ENCODE data around the gene GPR3. TPM values are rescaled to one million over a fixed set of nuclear protein-coding genes. Genes with fewer than 3 reads are reported as not detected.

GPR3 gene
- total and polyA plus RNA-seq, 2 of the 13 experiments (the other 11 are each of a cell fraction or from before 2014, with no cell fraction given), result 1.00 to 2.6 TPM

DNA sequence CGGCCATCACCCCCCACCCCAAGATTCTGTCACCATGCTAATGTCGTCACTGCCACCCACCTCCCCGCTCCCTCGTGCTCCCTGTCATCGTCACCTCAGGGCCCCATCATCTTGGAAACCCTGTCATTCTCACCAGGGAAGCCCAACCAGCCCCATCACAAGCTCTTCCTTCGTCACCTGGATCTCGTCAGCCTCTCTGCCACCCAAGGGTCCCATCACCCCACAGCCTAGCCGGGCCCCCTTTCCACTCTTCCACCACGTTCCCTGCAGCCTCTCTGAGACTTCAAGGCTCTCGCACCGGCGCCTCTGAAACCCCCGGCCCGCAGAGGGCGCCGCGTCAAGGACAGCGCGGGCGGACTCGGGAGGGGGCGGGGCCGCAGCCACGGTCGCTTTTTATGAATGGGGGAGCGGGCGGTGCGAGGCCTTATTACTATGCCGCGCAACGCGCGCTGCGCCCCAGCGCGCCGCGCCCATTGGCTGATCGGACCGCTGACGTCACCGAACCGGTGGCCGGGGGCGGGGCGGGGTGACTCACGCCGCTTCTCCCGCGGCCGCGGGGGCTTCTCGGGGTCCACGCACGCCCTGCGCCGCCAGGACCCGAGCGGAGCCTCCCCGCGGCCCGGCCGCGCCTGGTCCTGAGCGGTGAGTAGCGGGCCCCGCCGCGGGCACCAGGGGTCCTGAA lies at the start of gene GPR3 (continued):
- TF ChIP-seq NR2F6 (IDR thresholded peaks at IDR 0.05) (no peak), NR2F6 (CRISPR knock-in tag; IDR thresholded peaks at IDR 0.05) (0 out of 2 replicates have a peak, but pooled peaks have one; percentile 10), HOXA3 (CRISPR knock-in tag; IDR thresholded peaks at IDR 0.05) (peak; percentile 87), ARNTL (CRISPR knock-in tag; IDR thresholded peaks at IDR 0.05) (0 out of 2 replicates have a peak, but pooled peaks have one; percentile 3), LCORL (IDR thresholded peaks at IDR 0.05) (no peak), LCORL (CRISPR knock-in tag; IDR thresholded peaks at IDR 0.05) (peak; percentile 47; the same call in 1 of the 2 replicates), PHF8 (CRISPR knock-in tag; IDR thresholded peaks at IDR 0.05) (0 out of 2 replicates have a peak, but pooled peaks have one; percentile 4), PCBP2 (optimal IDR thresholded peaks at IDR 0.05; ENCODE audit: low read depth, low read length, poor library complexity, severe bottlenecking) (no peak), MATR3 (CRISPR knock-in tag; IDR thresholded peaks at IDR 0.05) (no peak), ZNF788 (CRISPR knock-in tag; IDR thresholded peaks at IDR 0.05; ENCODE audit: borderline replicate concordance) (peak; percentile 28; the same call in 1 of the 2 replicates), ZNF12 (CRISPR knock-in tag; IDR thresholded peaks at IDR 0.05) (0 out of 2 replicates have a peak, but pooled peaks have one; percentile 20), ZNF644 (CRISPR knock-in tag; IDR thresholded peaks at IDR 0.05; ENCODE audit: low read depth) (no peak), ZBTB42 (CRISPR knock-in tag; IDR thresholded peaks at IDR 0.05) (no peak), PHF21A (CRISPR knock-in tag; IDR thresholded peaks at IDR 0.05) (peak; percentile 65), ELF3 (CRISPR knock-in tag; IDR thresholded peaks at IDR 0.05) (peak; percentile 20; the same call in 1 of the 2 replicates), ZNF777 (CRISPR knock-in tag; IDR thresholded peaks at IDR 0.05) (0 out of 2 replicates have a peak, but pooled peaks have one; percentile 16), CBX1 (IDR thresholded peaks at IDR 0.05; ENCODE audit: low read depth) (no peak)
- TF ChIP-seq, protein P1, sequence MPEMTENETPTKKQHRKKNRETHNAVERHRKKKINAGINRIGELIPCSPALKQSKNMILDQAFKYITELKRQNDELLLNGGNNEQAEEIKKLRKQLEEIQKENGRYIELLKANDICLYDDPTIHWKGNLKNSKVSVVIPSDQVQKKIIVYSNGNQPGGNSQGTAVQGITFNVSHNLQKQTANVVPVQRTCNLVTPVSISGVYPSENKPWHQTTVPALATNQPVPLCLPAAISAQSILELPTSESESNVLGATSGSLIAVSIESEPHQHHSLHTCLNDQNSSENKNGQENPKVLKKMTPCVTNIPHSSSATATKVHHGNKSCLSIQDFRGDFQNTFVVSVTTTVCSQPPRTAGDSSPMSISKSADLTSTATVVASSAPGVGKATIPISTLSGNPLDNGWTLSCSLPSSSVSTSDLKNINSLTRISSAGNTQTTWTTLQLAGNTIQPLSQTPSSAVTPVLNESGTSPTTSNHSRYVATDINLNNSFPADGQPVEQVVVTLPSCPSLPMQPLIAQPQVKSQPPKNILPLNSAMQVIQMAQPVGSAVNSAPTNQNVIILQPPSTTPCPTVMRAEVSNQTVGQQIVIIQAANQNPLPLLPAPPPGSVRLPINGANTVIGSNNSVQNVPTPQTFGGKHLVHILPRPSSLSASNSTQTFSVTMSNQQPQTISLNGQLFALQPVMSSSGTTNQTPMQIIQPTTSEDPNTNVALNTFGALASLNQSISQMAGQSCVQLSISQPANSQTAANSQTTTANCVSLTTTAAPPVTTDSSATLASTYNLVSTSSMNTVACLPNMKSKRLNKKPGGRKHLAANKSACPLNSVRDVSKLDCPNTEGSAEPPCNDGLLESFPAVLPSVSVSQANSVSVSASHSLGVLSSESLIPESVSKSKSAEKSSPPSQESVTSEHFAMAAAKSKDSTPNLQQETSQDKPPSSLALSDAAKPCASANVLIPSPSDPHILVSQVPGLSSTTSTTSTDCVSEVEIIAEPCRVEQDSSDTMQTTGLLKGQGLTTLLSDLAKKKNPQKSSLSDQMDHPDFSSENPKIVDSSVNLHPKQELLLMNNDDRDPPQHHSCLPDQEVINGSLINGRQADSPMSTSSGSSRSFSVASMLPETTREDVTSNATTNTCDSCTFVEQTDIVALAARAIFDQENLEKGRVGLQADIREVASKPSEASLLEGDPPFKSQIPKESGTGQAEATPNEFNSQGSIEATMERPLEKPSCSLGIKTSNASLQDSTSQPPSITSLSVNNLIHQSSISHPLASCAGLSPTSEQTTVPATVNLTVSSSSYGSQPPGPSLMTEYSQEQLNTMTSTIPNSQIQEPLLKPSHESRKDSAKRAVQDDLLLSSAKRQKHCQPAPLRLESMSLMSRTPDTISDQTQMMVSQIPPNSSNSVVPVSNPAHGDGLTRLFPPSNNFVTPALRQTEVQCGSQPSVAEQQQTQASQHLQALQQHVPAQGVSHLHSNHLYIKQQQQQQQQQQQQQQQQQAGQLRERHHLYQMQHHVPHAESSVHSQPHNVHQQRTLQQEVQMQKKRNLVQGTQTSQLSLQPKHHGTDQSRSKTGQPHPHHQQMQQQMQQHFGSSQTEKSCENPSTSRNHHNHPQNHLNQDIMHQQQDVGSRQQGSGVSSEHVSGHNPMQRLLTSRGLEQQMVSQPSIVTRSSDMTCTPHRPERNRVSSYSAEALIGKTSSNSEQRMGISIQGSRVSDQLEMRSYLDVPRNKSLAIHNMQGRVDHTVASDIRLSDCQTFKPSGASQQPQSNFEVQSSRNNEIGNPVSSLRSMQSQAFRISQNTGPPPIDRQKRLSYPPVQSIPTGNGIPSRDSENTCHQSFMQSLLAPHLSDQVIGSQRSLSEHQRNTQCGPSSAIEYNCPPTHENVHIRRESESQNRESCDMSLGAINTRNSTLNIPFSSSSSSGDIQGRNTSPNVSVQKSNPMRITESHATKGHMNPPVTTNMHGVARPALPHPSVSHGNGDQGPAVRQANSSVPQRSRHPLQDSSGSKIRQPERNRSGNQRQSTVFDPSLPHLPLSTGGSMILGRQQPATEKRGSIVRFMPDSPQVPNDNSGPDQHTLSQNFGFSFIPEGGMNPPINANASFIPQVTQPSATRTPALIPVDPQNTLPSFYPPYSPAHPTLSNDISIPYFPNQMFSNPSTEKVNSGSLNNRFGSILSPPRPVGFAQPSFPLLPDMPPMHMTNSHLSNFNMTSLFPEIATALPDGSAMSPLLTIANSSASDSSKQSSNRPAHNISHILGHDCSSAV (CRISPR knock-in tag; IDR thresholded peaks at IDR 0.05; ENCODE audit: borderline replicate concordance), result no peak
- TF ChIP-seq, protein P2, sequence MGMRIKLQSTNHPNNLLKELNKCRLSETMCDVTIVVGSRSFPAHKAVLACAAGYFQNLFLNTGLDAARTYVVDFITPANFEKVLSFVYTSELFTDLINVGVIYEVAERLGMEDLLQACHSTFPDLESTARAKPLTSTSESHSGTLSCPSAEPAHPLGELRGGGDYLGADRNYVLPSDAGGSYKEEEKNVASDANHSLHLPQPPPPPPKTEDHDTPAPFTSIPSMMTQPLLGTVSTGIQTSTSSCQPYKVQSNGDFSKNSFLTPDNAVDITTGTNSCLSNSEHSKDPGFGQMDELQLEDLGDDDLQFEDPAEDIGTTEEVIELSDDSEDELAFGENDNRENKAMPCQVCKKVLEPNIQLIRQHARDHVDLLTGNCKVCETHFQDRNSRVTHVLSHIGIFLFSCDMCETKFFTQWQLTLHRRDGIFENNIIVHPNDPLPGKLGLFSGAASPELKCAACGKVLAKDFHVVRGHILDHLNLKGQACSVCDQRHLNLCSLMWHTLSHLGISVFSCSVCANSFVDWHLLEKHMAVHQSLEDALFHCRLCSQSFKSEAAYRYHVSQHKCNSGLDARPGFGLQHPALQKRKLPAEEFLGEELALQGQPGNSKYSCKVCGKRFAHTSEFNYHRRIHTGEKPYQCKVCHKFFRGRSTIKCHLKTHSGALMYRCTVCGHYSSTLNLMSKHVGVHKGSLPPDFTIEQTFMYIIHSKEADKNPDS (CRISPR knock-in tag; IDR thresholded peaks at IDR 0.05), result no peak
- TF ChIP-seq, protein P3, sequence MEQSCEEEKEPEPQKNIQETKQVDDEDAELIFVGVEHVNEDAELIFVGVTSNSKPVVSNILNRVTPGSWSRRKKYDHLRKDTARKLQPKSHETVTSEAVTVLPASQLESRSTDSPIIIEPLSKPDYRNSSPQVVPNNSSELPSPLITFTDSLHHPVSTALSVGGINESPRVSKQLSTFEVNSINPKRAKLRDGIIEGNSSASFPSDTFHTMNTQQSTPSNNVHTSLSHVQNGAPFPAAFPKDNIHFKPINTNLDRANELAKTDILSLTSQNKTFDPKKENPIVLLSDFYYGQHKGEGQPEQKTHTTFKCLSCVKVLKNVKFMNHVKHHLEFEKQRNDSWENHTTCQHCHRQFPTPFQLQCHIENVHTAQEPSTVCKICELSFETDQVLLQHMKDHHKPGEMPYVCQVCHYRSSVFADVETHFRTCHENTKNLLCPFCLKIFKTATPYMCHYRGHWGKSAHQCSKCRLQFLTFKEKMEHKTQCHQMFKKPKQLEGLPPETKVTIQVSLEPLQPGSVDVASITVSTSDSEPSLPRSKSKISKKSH (CRISPR knock-in tag; IDR thresholded peaks at IDR 0.05; ENCODE audit: borderline replicate concordance), result no peak
